ENCODE data around the gene RPL37A. TPM values are rescaled to one million over a fixed set of nuclear protein-coding genes. Genes with fewer than 3 reads are reported as not detected.

RPL37A gene
- total and polyA plus RNA-seq, 9 of the 15 experiments (the other 6 are each of a cell fraction or from before 2014, with no cell fraction given) = 1,938 to 3,349 (median 2,436) TPM

GRCh38 chr2:216499641-216500218 lies 1.1 kb downstream of the RPL37A start (continued):
- no peak for TF ChIP-seq ZNF277 (CRISPR knock-in tag; IDR thresholded peaks at IDR 0.05; ENCODE audit: borderline replicate concordance)

GRCh38 chr2:216500572-216500971 lies 1.9 kb downstream of the RPL37A start:
- ATAC-seq = no peak
- TF ChIP-seq SRF (CRISPR knock-in tag; IDR thresholded peaks at IDR 0.05) (no peak), RBFOX2 (IDR thresholded peaks at IDR 0.05; ENCODE audit: low read depth, low read length) (peak; percentile 57)
- Histone ChIP-seq H3K4me1 (replicated peaks in 1 of 2; ENCODE audit: control insufficient read depth in 2 of 2, insufficient read depth in 2 of 2, low read length in 2 of 2) (peaks cover 0 to 2% of the 10 kb centered on the region in 2 experiments; a peak in 3 of 5 replicates), H3K9ac (ENCODE audit: insufficient read depth in 1 of 2, low read depth in 2 of 2, low read length in 2 of 2) (peak overlapping the region in 1 of 2 experiments; percentile 97; a peak in 2 of 4 replicates), H3K79me2 (ENCODE audit: control insufficient read depth, insufficient read depth, low read length) (peaks cover 69% of the 10 kb centered on the region), H3K4me3 (peak overlapping the region; percentile 83), H4K20me1 (replicated peaks; ENCODE audit: control insufficient read depth, insufficient read depth, low read length) (peaks cover 38% of the 10 kb centered on the region), H3K9me1 (ENCODE audit: control insufficient read depth, insufficient read depth, low read length) (peaks cover 10% of the 10 kb centered on the region), H3K9me3 (replicated peaks; ENCODE audit: control insufficient read depth, insufficient read depth, low read depth, low read length) (no peaks in the 10 kb centered on the region), H2AFZ (ENCODE audit: low read depth, low read length) (no peak overlapping the region), H3K27ac (ENCODE audit: extremely low read depth, low read depth, low read length) (peak overlapping the region; percentile 86; the same call in 2 of the 3 replicates), H3K27me3 (ENCODE audit: control insufficient read depth in 2 of 2, insufficient read depth in 2 of 2, low read length in 2 of 2) (no peaks in the 10 kb centered on the region), H3K36me3 (ENCODE audit: control insufficient read depth, insufficient read depth, low read length) (peaks cover 67% of the 10 kb centered on the region), H3K4me2 (ENCODE audit: insufficient read depth, low read length) (peak overlapping the region; percentile 95)
- DNase-seq (ENCODE audit: extremely low read depth in 1 of 4, low spot score in 3 of 4) = no peak
- intact Hi-C loops (cut with micrococcal nuclease) = no loop called here
- FAIRE-seq = no peak
- 0% methylated on average over 2 of the region's 2 CpGs for WGBS (ENCODE audit: insufficient coverage, low coverage, missing lambda C conversion rate)
- POLR2A ChIA-PET = interaction anchor here (1.4 kb wide), 1 partner anchor 9 kb away, joined by 5 read pairs; no protein-coding TSS in a partner anchor
- in situ Hi-C loops (cut with MboI) = no loop called here
- BruUV-seq (replicated peaks) = no TSS peak
- CTCF ChIA-PET (ENCODE audit: low intra/inter-chr PET ratio) = interaction anchor here (0.6 kb wide), 1 partner anchor 165 kb away, joined by 7 read pairs; no protein-coding TSS in a partner anchor
